ENCODE results near the gene ABI2. TPM values are rescaled to one million over a fixed set of nuclear protein-coding genes. Genes with fewer than 3 reads are reported as not detected.

ABI2 gene
- total RNA-seq: 4.7 and 8.6 TPM in 2 replicates

GRCh38 chr2:203327901-203328759 lies at the start of gene ABI2:
Gene ABI2 (plus strand): TSS chr2:203328394. CDS start chr2:203328515, 121 bp downstream.
- TF ChIP-seq, protein P1, sequence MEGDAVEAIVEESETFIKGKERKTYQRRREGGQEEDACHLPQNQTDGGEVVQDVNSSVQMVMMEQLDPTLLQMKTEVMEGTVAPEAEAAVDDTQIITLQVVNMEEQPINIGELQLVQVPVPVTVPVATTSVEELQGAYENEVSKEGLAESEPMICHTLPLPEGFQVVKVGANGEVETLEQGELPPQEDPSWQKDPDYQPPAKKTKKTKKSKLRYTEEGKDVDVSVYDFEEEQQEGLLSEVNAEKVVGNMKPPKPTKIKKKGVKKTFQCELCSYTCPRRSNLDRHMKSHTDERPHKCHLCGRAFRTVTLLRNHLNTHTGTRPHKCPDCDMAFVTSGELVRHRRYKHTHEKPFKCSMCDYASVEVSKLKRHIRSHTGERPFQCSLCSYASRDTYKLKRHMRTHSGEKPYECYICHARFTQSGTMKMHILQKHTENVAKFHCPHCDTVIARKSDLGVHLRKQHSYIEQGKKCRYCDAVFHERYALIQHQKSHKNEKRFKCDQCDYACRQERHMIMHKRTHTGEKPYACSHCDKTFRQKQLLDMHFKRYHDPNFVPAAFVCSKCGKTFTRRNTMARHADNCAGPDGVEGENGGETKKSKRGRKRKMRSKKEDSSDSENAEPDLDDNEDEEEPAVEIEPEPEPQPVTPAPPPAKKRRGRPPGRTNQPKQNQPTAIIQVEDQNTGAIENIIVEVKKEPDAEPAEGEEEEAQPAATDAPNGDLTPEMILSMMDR (IDR thresholded peaks at IDR 0.05; ENCODE audit: insufficient read depth, low read length, severe bottlenecking): no peak
- Histone ChIP-seq H3K27me3 (ENCODE audit: control insufficient read depth, insufficient read depth, low read length) (no peaks in the 10 kb centered on the region), H3K36me3 (ENCODE audit: control insufficient read depth, insufficient read depth, low read length) (no peaks in the 10 kb centered on the region), H3K4me3 (ENCODE audit: low read depth, low read length) (peak within 1 kb of the TSS; percentile 83)
- DNase-seq (ENCODE audit: low read depth) (peak; percentile 29), FAIRE-seq (no peak)

DNA sequence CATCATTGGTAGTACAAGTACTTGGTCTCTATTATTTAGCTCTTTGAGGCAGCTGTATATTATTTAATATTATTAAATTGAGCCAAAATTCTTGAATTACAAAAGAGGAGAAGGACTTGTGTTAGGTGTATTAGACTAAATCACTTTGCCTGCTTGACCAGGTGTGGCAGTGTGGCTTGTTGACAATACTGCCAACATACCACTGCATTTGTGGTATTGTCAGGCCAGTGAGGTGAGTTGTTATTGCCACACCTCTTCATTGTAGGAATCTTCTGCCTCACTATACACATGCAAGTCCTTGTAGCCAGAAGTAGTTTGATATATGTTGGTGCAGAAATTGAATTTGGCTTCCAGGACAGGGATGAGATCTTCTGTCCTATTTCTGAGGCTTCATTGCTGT lies 48.9 kb upstream of the ABI2 start:
- Histone ChIP-seq H3K4me3 (ENCODE audit: low read depth, low read length) (no peak overlapping the region), H3K27me3 (ENCODE audit: control insufficient read depth, insufficient read depth, low read length) (no peaks in the 10 kb centered on the region), H3K36me3 (ENCODE audit: control insufficient read depth, insufficient read depth, low read length) (peaks cover 6% of the 10 kb centered on the region)
- TF ChIP-seq, protein P1 (IDR thresholded peaks at IDR 0.05; ENCODE audit: insufficient read depth, low read length, severe bottlenecking): no peak
- DNase-seq (ENCODE audit: low read depth) (peak; percentile 21), FAIRE-seq (no peak)

DNA sequence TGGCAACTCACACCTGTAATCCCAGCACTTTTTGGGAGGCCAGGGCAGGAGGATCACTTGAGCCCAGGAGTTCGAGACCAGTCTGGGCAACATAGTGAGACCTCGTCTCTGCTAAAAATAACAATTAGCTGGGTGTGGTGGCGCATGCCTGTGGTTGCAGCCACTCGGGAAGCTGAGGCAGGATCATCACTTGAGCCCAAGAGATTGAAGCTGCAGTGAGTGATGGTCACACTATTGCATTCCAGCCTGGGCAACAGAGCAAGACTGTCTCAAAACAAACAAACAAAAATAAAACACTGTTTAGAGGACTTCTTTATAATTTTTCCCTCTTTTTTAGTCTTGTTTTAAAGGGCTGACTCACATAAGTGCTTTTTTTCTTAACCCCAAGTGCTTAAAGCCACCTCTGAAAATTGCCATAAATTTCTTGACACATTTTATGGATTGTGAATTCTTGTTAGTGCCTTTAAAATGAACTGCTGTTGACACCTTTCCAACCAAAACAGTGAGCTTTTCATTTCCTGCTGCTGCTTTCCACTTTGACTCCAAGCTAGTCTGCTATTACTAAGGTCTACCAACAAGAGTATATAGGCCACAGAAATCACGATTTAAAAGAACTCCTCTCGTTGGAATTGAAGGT lies 47.6 kb upstream of the ABI2 start:
- Histone ChIP-seq H3K36me3 (ENCODE audit: control insufficient read depth, insufficient read depth, low read length) (peaks cover 6% of the 10 kb centered on the region), H3K4me3 (ENCODE audit: low read depth, low read length) (no peak overlapping the region), H3K27me3 (ENCODE audit: control insufficient read depth, insufficient read depth, low read length) (no peaks in the 10 kb centered on the region)
- TF ChIP-seq, protein P1 (IDR thresholded peaks at IDR 0.05; ENCODE audit: insufficient read depth, low read length, severe bottlenecking): no peak
- FAIRE-seq: no peak
- DNase-seq (ENCODE audit: low read depth): no peak

- Histone ChIP-seq H3K27me3 (ENCODE audit: control insufficient read depth, insufficient read depth, low read length) (no peaks in the 10 kb centered on the region), H3K36me3 (ENCODE audit: control insufficient read depth, insufficient read depth, low read length) (peaks cover 9% of the 10 kb centered on the region), H3K4me3 (ENCODE audit: low read depth, low read length) (no peak overlapping the region)
- DNase-seq (ENCODE audit: low read depth): no peak
- TF ChIP-seq, protein P1 (IDR thresholded peaks at IDR 0.05; ENCODE audit: insufficient read depth, low read length, severe bottlenecking): no peak
- FAIRE-seq: no peak
These were observed 46.1 kb upstream of the ABI2 start for GRCh38 chr2:203282101-203282500.

DNA sequence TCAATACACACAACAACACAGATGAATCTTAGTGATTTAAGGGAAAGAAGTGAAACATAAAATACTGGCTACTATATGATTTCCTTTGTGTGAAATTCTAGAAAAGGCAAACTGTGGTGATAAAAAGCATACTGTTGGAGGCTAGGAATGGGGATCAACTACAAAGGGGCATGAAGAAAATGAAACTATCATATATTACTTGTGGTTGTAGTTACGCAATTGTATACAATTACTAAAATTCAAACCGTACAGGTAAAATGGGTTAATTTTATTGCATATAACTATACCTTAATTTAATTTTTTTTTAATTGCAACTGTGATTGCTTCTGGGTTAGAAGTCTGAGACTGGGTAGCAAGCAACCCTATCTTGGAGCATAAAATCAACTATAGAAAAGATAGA lies 41.7 kb upstream of the ABI2 start:
- FAIRE-seq (no peak), DNase-seq (ENCODE audit: low read depth) (no peak)
- TF ChIP-seq, protein P1 (IDR thresholded peaks at IDR 0.05; ENCODE audit: insufficient read depth, low read length, severe bottlenecking): no peak
- Histone ChIP-seq H3K4me3 (ENCODE audit: low read depth, low read length) (no peak overlapping the region), H3K27me3 (ENCODE audit: control insufficient read depth, insufficient read depth, low read length) (no peaks in the 10 kb centered on the region), H3K36me3 (ENCODE audit: control insufficient read depth, insufficient read depth, low read length) (peaks cover 2% of the 10 kb centered on the region)
